B cell (primary cell): Measurements from ENCODE around the gene PTPRN2.

Experiments used
- EZH2 ChIP-seq: IDR thresholded peaks from 2 replicates; pipeline ENCODE4 v1.6.1; 2012; ENCODE audit warnings: borderline replicate concordance, low read depth, mild to moderate bottlenecking, moderate library complexity, low read length; ENCODE audit not compliant: insufficient read depth, poor library complexity, severe bottlenecking
- TF ChIP-seq, protein P1 (sequence below): fragments of 200-600 bp; IDR thresholded peaks from one replicate; pipeline ENCODE4 v1.8.0; 2022; ENCODE audit warnings: antibody characterized with exemption, mild to moderate bottlenecking

- TF ChIP-seq, protein P1, sequence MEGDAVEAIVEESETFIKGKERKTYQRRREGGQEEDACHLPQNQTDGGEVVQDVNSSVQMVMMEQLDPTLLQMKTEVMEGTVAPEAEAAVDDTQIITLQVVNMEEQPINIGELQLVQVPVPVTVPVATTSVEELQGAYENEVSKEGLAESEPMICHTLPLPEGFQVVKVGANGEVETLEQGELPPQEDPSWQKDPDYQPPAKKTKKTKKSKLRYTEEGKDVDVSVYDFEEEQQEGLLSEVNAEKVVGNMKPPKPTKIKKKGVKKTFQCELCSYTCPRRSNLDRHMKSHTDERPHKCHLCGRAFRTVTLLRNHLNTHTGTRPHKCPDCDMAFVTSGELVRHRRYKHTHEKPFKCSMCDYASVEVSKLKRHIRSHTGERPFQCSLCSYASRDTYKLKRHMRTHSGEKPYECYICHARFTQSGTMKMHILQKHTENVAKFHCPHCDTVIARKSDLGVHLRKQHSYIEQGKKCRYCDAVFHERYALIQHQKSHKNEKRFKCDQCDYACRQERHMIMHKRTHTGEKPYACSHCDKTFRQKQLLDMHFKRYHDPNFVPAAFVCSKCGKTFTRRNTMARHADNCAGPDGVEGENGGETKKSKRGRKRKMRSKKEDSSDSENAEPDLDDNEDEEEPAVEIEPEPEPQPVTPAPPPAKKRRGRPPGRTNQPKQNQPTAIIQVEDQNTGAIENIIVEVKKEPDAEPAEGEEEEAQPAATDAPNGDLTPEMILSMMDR: no peak
- TF ChIP-seq EZH2: no peak
Measured at GRCh38 chr7:158555034-158555520, 32.5 kb downstream of the PTPRN2 start.
